NCI-H748 (cell line): Measurements from ENCODE around the gene ZNF385B.

ENCODE experiments used
- DNase-seq: peaks from one replicate; lab custom pipeline; 2025; ENCODE audit not compliant: unreplicated experiment; lab: John Stamatoyannopoulos, UW

Gene ZNF385B

DNA sequence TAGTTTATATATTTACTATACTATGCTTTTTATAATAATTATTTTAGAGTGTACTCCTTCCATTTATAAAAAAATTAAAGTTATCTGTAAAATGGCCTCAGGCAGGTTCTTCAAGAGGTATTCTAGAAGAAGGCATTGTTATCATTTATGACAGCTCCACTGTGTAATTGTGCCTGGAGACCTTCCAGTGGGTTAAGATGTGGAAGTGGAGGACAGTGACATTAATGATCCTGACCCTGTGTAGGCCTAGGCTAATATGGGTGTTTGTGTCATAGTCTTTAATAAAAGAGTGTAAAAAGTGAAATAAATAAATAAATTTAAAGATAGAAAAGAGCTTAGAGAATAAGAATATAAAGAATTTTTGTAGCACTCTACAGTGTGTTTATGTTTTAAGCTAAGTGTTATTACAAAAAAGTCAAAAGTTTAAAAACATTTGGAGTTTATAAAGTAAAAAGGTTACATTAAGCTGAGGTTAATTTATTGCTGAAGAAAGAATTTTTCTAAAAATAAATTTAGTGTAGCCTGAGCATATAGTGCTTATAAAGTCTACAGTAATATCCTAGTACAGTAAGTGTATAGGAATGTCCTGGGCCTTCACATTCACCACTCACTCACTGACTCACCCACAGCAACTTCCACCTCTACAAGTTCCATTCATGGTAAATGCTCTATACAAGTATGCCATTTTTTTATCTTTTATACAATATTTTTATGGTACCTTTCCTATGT lies 406.8 kb downstream of the ZNF385B start:
- no peak for DNase-seq

DNA sequence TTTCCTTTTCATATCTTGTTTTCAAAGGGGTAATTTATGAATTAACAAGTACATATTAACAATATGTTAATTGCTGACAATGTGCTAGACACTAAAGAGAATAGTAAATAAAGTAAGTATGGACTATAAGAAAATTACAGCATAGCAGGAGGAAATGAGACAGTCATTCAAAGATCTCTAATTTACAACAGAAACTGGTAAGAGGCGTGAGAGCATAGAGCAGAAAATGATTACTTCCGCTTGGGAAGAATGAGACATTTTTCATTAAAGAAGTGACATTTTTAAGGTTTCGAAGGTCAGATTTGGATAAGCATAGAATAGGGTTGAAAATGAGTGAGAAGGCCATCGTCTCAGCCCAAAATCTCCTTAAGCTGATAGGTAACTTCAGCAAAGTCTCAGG lies 412.4 kb downstream of the ZNF385B start:
- DNase-seq = no peak

DNA sequence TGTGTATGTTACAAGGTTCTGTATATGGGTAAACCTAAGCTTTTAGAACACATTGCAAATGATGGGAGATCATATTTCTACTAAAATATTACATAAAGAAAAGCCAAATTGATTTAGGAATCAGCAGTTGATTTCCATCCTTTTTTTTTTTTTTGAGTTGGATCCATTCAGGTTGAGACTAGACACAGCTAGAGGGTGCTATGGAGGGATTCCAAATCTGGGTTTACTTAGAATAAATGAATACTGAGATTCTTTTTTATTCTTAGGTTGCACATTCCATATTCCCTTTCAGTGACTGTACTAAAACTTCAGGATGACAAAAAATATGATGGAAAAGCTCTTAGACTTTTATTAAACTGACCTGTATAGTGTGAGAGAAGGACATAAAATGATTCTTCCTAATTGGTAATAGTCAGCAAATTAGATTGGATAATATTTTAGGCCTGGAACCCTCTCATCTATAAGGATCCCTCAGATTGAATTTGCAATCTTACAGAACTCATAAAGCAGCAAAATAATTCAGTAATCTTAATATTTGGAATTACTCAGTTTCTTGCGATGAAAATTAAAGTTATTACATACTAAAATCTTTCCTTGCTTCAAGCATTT lies 413.5 kb downstream of the ZNF385B start:
- no peak for DNase-seq

DNA sequence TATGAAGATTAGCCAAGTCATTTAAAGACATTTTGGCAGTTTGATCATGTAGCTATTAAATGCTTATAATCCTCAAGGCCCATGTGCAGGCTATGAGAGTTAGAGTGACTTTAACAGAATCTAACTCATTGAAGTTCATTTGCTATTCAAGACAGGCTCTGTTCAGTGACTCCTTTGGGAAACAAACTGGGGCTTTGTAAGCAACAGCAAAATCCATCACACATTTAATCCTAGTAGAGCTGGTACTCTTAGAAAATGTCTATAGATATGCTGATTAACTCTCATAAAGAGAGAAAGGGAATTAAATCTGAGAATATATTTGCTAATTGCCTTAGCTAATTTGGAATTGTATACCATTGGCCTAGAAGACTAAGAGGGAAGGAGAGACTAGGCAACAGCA lies 414.0 kb downstream of the ZNF385B start:
- DNase-seq = no peak

DNA sequence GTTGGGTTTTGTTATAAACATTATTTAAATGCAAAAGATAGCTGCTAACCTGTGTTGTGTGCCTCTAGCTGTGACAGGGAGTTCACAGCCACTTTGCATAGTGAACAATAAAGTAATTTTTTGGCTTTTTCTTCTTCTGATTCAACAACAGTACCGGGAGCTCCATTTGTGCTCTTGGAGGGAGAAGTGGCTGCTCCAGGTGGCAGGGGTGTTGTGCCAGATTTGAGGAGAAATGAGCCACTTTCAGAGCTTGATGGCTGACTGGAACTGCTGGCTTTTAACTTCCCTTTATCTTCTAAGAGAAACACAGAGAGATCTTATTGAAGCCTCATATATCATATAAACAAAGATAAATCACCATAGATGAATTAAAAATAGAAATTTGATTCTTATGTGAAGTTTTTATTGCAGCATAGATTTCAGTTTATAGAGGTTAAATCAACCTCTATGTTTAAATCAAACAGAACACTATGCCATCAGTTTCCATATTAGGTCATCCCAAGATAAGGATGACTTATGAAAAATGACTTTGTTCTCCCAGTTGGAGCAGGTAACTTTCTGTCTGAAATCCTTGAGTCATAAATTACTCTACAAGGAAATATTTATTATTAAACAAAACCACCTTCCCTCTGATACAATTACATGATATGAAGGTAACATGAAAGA lies 414.8 kb downstream of the ZNF385B start:
- DNase-seq = no peak

DNA sequence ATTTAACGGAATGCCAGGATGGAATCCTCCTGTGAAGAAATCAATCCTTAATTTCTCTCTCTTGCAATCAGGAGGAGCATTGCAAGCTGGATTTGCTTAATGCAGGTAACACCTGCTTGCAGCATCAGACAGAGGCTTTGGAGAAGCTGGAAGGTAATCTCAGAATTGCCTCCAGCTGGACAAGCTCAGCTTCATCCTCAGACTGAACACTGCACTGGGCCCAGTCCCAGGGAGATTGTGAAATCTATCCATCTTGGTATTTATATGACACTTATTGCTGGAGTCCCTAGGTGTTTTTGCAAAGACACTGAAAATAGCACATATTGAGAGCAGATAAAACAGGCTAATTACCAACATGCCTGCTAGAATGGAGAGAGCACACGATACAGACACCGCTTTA lies 417.4 kb downstream of the ZNF385B start:
- no peak for DNase-seq

DNA sequence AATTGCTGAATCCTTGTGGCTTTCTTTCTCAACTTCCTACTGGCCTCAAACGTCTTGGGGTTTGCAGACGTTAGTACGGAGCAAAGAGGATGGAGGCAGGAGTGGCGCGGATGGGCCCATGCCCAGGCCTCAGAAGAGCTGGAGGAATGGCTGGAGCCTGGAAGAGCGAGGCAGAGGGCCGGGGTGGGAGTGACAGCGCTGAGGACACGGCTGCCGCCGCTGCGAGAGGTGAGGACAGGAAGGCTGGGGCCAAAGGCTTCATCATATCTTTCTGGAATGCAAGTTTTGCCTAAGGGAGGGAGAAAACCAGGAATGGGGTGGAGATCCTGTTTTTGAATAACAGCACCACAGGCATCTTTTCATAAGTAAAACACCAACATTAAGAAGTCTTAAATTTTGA lies 418.2 kb downstream of the ZNF385B start:
- no peak for DNase-seq

DNA sequence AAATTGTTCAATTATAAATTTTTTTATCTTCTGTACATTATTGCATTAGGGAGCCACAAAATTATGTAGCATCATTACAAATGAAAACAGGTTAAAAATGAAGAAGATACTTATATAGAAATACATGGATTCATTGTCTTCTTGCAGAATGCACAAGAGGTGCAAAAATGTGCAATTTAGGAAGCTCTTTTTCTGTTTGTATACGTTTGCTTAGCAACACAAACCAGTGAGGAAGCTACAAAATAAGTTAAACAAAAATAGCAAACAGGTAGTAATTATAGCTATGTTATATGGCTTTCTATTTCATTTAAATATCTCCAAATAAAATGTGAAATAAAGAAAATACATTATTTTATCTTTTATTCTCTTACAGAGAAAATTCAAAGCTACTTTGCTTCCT lies 419.2 kb downstream of the ZNF385B start:
- DNase-seq = no peak

DNA sequence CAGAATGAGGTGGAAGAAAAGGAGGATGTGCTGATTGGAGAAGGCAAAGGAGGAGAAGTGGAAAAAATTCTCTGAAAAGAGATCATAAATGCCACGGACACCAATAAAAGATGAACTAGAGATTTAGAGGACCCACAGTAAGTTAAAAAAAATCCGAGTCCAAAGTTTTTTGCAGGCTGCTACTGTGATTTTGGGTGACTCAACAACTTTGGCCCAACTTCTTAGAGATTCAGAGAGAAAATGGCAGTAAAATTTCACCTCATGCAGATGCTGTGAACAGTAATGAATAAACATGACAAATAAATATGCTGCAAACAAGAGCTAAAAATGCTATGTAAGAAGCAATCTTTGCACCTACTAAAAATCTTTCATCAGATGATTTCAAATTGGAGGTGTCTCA lies 419.9 kb downstream of the ZNF385B start:
- DNase-seq = no peak

DNA sequence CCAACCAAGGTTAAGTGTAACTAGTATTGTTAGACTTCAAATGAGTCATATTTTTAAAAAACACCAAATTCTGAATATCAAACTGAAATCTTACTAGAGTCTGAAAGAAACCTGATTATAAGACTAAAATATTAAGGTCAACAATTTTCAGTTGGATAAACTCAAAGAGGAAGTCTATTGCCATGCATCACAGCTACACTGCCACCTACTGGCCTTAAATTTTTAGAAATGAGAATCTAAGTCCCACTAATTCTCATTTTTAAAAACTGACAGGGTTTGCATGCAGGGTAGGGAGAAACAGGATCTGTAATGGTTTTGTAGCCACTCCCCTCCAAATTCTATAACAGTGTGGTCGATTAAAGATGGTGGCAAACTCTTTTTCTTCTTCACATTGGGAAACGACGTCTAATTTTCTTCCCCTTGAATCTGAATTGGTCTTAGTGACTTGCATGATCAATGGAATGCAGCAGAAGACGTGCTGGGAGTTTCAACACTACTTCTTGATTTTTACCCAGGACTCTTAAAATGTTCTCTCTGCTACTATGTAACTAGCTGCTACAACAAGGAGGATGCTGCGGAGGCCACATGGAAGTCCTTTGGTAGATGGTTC lies 420.7 kb downstream of the ZNF385B start:
- DNase-seq = peak; percentile 71

DNA sequence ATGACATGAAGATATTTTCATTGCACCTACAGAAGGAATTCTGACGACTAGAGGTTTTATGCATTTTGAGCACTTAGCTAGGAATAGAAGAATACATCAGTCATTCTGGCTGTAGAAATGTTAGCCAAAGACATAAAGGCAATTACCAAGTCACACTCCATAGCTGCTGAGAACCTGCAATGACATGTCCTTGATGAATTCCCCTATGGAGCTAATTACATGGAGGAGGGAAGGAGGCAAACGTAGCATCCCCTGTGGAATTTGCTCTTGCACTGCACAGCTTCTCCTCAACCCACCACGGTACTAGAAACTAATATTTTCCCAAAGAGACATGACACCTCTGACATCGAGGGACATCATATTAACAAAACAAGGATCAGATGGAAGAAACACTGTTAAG lies 422.8 kb downstream of the ZNF385B start:
- DNase-seq = peak; percentile 39

DNA sequence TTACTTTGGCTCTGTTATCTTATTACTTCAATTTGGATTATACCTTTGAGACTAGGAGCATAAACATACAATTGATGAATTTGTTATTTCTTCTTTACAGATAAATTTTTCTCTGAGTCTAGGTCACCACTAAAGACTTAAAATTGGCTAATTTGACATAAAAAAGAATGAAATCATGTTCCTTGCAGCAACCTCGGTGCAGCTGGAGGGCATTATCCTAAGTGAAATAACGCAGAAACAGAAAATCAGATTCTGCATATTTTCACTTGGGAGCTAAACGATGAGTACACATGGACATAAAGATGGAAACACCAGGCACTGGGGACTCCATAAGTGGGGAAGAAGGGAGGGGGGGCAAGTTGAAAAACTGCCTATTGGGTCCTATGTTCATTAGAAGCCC lies 424.0 kb downstream of the ZNF385B start:
- DNase-seq = no peak

DNA sequence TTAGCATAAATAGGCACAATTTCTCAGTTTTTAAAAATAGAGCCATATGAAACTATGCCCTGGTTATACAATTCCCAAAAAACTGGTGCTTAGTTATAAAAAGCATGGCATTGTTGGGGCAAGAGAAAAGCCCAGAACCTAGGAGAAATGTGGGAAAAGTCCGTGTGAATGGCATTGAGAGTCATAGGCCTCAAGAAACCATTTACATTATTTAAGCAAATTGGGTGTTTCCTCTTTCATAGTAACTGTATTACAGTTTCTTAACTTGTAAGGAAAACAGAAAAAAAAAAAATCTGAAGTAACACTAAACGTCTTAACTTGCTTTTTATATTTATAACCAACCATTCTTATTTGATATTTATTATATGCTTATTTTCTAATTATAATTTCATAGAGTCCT lies 425.8 kb downstream of the ZNF385B start:
- DNase-seq = no peak

DNA sequence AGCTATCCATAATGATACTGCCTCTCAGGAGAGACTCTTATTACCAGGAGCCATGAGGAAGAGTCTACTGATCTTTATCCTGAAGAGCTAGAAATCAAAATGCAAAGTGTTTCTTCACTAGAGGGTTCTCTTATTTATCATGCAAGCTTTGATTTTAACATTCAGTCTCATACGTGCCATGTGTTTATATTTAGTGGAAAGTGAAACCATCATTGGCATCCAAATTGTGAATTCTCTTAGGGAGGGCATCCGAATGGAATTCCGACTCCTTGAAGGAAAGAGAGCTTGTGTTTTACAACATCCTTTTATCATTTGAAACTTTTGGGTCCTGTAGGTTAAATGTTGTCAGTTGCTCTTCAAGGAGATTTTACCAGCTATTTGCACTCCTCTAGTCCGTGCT lies 426.4 kb downstream of the ZNF385B start:
- no peak for DNase-seq

DNA sequence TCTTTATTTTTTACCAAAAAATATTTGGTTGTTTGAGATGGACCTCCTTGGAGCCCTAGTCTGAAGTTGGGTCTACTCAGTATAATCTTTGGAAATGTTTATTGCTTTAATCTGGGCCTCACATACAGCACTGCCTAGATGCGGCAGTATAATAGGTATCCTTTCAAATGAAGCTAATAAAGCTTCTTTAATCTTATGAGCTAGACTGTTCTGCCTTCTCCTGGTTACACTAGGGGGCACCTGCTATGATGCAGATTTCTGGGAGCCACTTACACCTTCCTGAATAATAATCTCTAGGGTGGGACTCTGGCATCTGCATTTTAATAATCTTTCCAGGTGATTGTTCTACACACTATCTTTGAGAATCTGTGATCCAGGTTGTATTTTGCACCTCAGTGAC lies 427.1 kb downstream of the ZNF385B start:
- DNase-seq = no peak

DNA sequence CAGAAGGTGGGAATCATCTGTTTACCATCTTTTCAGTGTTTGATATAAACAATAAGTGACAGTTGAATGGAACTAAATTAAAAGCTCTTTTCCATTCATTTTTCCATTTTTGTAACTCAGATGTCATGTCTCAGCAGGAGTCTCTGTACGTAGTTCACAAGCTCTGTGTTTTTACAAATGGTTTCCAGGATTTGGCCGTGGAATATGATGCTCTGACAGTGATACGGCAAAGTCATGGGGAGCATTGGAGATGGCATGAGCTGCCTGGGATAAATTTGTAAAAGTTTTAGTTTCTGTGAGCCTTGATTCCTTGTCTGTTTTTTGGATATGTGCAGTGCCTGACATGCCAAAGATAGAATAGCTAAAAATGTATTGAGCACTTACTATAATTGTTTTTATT lies 428.7 kb downstream of the ZNF385B start:
- DNase-seq = no peak

DNA sequence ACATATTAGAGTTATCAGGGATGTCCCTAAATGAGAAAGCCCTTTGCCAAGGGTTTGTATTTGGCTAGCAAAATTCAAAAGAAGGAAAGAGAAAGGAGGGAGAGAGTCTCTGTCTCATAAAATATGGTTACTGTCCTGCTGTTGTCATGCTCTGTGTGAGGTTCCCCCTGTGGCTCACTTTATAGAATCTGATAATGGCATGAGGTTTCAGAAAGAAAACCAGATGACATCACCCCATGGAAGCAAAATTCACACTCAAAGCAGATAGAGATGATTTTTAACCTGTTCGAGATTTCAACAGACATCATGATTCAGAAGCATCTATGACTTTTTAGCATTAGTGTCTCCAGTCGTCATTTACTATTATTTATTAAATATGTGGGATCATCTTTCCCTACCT lies 431.8 kb downstream of the ZNF385B start:
- DNase-seq = no peak

DNA sequence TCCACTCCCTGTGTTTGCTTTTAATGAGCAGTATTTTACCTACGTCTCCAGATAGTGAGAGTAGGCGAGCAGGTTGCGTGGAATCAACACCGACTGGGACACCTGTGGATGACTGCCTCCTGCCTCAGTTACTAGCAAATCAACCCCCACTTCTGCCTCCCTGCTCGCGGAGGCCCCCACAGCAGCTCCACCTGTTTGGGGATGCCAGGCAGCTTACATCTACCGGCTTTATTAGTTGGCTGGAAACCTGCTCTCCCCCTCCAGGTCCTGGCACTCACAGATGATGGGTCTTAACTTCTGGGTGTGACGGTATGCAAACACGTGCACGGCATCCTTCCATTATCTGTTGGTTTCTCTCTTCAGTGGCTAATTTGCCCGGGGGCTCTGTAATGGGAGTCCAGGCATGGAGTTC lies 432.3 kb downstream of the ZNF385B start:
- peak; percentile 61 for DNase-seq

DNA sequence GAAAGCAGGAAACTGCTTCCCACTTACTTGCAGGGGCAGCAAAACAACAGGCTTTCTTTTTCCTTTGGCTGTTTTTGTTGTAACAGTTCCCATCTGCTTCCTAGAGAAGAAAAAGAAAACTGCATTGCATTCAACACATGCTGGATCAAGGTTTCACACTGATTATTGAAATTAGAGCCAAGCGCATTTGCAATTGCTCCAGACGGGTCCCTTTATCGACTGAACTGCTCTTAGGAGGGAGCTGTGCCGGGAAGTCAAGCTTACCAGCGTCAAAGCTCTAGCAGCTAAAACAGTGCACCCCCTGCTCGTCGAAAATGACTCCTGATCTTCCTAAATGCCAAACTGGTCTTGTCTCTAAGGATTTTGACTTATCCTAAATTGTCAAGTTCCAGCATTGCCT lies 432.8 kb downstream of the ZNF385B start:
- peak; percentile 52 for DNase-seq

DNA sequence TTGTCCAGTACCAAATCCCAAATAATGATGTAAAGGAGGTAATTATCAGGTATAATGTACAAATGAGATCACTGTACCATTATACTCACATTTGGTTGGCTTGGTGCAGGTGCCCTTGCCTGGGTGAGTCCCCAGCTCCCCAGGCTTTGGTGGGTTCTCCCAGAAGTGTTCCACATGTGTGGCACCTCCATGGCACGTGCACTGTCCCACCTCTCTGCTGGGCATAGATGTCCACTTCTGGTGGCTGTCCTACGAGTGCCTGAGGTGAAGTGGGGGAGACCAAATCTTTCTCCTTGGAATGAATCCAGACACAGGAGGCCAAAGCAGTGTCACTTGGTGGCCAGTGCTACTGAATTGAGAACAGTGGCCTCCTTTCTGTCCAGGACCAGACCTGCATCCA lies 434.3 kb downstream of the ZNF385B start:
- no peak for DNase-seq

DNA sequence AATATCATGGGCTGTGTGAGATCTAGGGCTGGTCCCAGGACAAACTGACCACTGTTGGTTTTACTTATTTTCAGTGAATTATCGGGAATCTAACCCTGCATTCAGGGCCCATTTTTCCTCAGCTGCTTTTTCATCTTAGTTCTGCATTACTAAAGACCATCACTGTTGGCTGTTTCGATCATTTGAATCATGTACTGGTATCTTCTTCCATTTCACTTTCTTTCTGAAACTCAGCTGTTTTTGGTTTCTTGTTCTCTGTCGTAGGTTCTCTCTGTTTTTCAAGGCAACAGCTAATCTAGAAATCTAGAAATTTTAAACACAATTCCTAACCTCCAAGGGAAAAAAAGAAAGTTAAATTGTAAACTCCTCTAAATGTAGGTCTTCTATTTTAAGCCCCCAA lies 436.8 kb downstream of the ZNF385B start:
- DNase-seq = no peak

DNA sequence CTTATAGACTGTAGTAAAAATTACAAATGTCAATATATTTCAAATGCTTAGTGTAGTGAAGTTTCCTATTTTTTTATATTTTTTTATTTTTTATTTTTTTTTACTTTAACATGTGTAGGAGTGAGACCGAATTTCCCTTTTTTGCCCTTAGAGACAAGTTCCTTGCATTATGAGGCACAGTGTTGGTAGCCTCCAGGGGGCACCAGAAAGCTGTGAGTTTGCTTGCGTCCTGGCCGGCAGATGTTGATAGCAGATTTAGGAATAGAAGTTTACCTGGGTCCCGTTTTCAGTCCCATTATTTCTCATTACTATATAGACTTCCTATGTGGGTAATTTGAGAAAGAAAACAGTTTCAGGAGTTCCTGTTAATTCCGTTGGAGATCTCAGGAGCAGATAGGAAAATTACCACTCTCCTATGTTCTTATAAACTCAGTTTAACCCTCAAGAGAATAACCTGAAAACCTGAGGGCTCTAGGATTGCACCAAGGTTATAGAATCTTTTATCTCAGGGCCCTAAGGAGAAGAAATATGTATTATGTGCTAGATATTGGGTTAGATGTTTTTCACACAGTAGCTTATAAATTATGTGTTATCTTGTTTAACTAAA lies 439.3 kb downstream of the ZNF385B start:
- peak; percentile 74 for DNase-seq
